ENCODE measurements around the gene BPIFB6. TPM values are rescaled to one million over a fixed set of nuclear protein-coding genes. Genes with fewer than 3 reads are reported as not detected.

The BPIFB6 gene
- polyA plus RNA-seq, 1 donor (not counting 4 experiments of a cell fraction or from before 2014, with no cell fraction given), result not detected

GRCh38 chr20:33063271-33063670 is 31.8 kb downstream of the BPIFB6 start:
- H3K4me2 ChIP-seq (ENCODE audit: control insufficient read depth, extremely low read depth, insufficient read depth, low read depth, low read length), result no peak overlapping the region
- DNase-seq (ENCODE audit: low read depth, low spot score), result no peak

GRCh38 chr20:33064572-33065287 is 33.3 kb downstream of the BPIFB6 start:
- Histone ChIP-seq H3K4me3 (ENCODE audit: control insufficient read depth in 2 of 3, extremely low read depth in 1 of 3, insufficient read depth in 2 of 3, low read depth in 1 of 3, low read length in 3 of 3) (no peak overlapping the region), H3K9me1 (ENCODE audit: control insufficient read depth, extremely low read depth, insufficient read depth, low read length) (no peaks in the 10 kb centered on the region), H3K36me3 (ENCODE audit: control insufficient read depth in 2 of 2, extremely low read depth in 1 of 2, insufficient read depth in 2 of 2, low read length in 2 of 2) (no peaks in the 10 kb centered on the region), H2AFZ (ENCODE audit: control insufficient read depth, low read length) (no peak overlapping the region), H3K4me1 (ENCODE audit: control insufficient read depth, extremely low read depth, insufficient read depth, low read length) (peaks cover 4% of the 10 kb centered on the region), H3K27me3 (ENCODE audit: control insufficient read depth, extremely low read depth, insufficient read depth, low read length) (no peaks in the 10 kb centered on the region), H3K9ac (ENCODE audit: control insufficient read depth, extremely low read depth, insufficient read depth, low read length) (no peak overlapping the region), H3K4me2 (ENCODE audit: control insufficient read depth, extremely low read depth, insufficient read depth, low read depth, low read length) (no peak overlapping the region), H3K79me2 (ENCODE audit: control insufficient read depth, insufficient read depth, low read length) (no peaks in the 10 kb centered on the region), H3K9me3 (ENCODE audit: control insufficient read depth, low read depth, low read length) (no peaks in the 10 kb centered on the region), H3K27ac (ENCODE audit: control insufficient read depth, insufficient read depth, low read length) (no peak overlapping the region), H4K20me1 (ENCODE audit: control insufficient read depth, extremely low read depth, insufficient read depth, low read length) (no peaks in the 10 kb centered on the region)
- dilution Hi-C loops (cut with MboI; ENCODE audit: extremely low pct_ligation_motif_present, low sequenced_read_pairs), result no loop called here
- TF ChIP-seq EZH2 (IDR thresholded peaks at IDR 0.05; ENCODE audit: low read length) (no peak), CTCF (optimal IDR thresholded peaks at IDR 0.05 in 1 of 3, IDR thresholded peaks at IDR 0.05 in 1 of 3, conservative IDR thresholded peaks at IDR 0.05 in 1 of 3; ENCODE audit: extremely low read depth in 1 of 3, insufficient read depth in 2 of 3, low read length in 3 of 3) (no peak)
- FAIRE-seq (no peak), DNase-seq (ENCODE audit: low read depth, low spot score) (no peak)

More at GRCh38 chr20:33063271-33063670, 31.8 kb downstream of the BPIFB6 start:
- Histone ChIP-seq H3K79me2 (ENCODE audit: control insufficient read depth, insufficient read depth, low read length) (no peaks in the 10 kb centered on the region), H3K9ac (ENCODE audit: control insufficient read depth, extremely low read depth, insufficient read depth, low read length) (no peak overlapping the region), H2AFZ (ENCODE audit: control insufficient read depth, low read length) (no peak overlapping the region), H3K4me3 (ENCODE audit: control insufficient read depth in 2 of 3, extremely low read depth in 1 of 3, insufficient read depth in 2 of 3, low read depth in 1 of 3, low read length in 3 of 3) (no peak overlapping the region), H3K4me1 (ENCODE audit: control insufficient read depth, extremely low read depth, insufficient read depth, low read length) (peaks cover 4% of the 10 kb centered on the region), H3K9me3 (ENCODE audit: control insufficient read depth, low read depth, low read length) (no peaks in the 10 kb centered on the region), H3K9me1 (ENCODE audit: control insufficient read depth, extremely low read depth, insufficient read depth, low read length) (no peaks in the 10 kb centered on the region), H3K36me3 (ENCODE audit: control insufficient read depth in 2 of 2, extremely low read depth in 1 of 2, insufficient read depth in 2 of 2, low read length in 2 of 2) (no peaks in the 10 kb centered on the region), H4K20me1 (ENCODE audit: control insufficient read depth, extremely low read depth, insufficient read depth, low read length) (no peaks in the 10 kb centered on the region), H3K27ac (ENCODE audit: control insufficient read depth, insufficient read depth, low read length) (no peak overlapping the region), H3K27me3 (ENCODE audit: control insufficient read depth, extremely low read depth, insufficient read depth, low read length) (no peaks in the 10 kb centered on the region)
- TF ChIP-seq CTCF (optimal IDR thresholded peaks at IDR 0.05 in 1 of 3, IDR thresholded peaks at IDR 0.05 in 1 of 3, conservative IDR thresholded peaks at IDR 0.05 in 1 of 3; ENCODE audit: extremely low read depth in 1 of 3, insufficient read depth in 2 of 3, low read length in 3 of 3) (no peak), EZH2 (IDR thresholded peaks at IDR 0.05; ENCODE audit: low read length) (no peak)
- FAIRE-seq, result no peak
- dilution Hi-C loops (cut with MboI; ENCODE audit: extremely low pct_ligation_motif_present, low sequenced_read_pairs), result no loop called here

Data from keratinocyte (primary cell).